HL-60 (cell line): ENCODE measurements around the gene SERPIND1.

Experiments used
- GABPA ChIP-seq: IDR thresholded peaks from 2 replicates; pipeline ENCODE4 v1.6.1; 2012; ENCODE audit warnings: low read depth
- POLR2AphosphoS5 ChIP-seq: IDR thresholded peaks from 2 replicates; pipeline ENCODE4 v1.6.1; 2012; ENCODE audit warnings: low read depth
- REST ChIP-seq: IDR thresholded peaks from 2 replicates; pipeline ENCODE4 v1.6.1; 2012; ENCODE audit warnings: low read depth; ENCODE audit not compliant: insufficient replicate concordance
- TF ChIP-seq, protein P1 (sequence below): IDR thresholded peaks from one replicate; pipeline ENCODE4 v1.5.1; 2011; ENCODE audit warnings: low read length, control low read depth, inconsistent platforms; ENCODE audit not compliant: insufficient read depth

DNA sequence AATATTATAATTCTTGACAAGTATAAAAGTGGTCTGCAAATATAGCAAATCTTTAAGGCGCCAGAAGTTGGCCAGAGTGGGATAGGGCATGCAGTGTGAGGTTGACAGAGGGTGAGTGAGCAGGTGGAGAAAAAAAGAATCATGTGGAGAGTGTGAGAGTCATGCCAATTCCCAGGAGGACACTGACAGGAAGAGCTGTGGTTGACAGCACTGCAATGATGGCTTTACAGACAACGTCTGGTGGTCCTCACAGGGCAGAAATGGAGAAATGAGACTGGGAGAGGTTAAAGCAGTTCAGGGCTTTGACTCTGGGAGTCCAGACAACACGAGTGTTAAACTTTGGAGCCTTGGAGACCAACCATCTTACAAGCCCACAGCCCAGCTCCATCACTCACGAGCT lies 34.9 kb downstream of the SERPIND1 start:
- no peak for TF ChIP-seq POLR2AphosphoS5
- TF ChIP-seq, protein P1, sequence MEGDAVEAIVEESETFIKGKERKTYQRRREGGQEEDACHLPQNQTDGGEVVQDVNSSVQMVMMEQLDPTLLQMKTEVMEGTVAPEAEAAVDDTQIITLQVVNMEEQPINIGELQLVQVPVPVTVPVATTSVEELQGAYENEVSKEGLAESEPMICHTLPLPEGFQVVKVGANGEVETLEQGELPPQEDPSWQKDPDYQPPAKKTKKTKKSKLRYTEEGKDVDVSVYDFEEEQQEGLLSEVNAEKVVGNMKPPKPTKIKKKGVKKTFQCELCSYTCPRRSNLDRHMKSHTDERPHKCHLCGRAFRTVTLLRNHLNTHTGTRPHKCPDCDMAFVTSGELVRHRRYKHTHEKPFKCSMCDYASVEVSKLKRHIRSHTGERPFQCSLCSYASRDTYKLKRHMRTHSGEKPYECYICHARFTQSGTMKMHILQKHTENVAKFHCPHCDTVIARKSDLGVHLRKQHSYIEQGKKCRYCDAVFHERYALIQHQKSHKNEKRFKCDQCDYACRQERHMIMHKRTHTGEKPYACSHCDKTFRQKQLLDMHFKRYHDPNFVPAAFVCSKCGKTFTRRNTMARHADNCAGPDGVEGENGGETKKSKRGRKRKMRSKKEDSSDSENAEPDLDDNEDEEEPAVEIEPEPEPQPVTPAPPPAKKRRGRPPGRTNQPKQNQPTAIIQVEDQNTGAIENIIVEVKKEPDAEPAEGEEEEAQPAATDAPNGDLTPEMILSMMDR, result no peak
- TF ChIP-seq GABPA, result no peak
- TF ChIP-seq REST, result no peak
